Sigmoid colon (tissue), 7 donors: ENCODE data around the gene TM7SF3. TPM values are rescaled to one million over a fixed set of nuclear protein-coding genes. Genes with fewer than 3 reads are reported as not detected.

Experiments used
- DNase-seq: peaks from one replicate; pipeline ENCODE4 v3.0.0-alpha.2; 2019
- H3K27ac ChIP-seq, 4 donors: fragments of 200-600 bp; sonication (generic); one replicate each; pipeline ENCODE4 v1.5.1; 2016 to 2019; ENCODE audit warnings: mild to moderate bottlenecking in 1 of 4
- H3K27me3 ChIP-seq, 3 donors: fragments of 200-600 bp; sonication (generic); one replicate each; pipeline ENCODE4 v1.5.1; 2019; ENCODE audit warnings: mild to moderate bottlenecking in 1 of 3
- H3K36me3 ChIP-seq, 4 donors: fragments of 200-600 bp; sonication (generic); one replicate each; pipeline ENCODE4 v1.5.1; 2016 to 2019
- H3K4me1 ChIP-seq, 4 donors: fragments of 200-600 bp; sonication (generic); one replicate each; pipeline ENCODE4 v1.5.1; 2017 to 2019
- H3K4me3 ChIP-seq, 4 donors: fragments of 200-600 bp; sonication (generic); one replicate each; pipeline ENCODE4 v1.5.1; 2017 to 2019; ENCODE audit warnings: mild to moderate bottlenecking in 2 of 4, moderate library complexity in 1 of 4
- H3K9me3 ChIP-seq, 4 donors: fragments of 200-600 bp in 3 of 4; sonication (generic) in 3 of 4; one replicate each; pipeline versions ENCODE4 v1.5.1 to v1.6.1; 2013 to 2019
- EP300 ChIP-seq, 4 donors: sonication (generic); formaldehyde crosslinking; IDR thresholded peaks; one replicate each; pipeline ENCODE4 v1.6.1; 2017; ENCODE audit warnings: antibody characterized with exemption in 4 of 4
- POLR2A ChIP-seq, 2 donors: fragments of 450-650 bp; IDR thresholded peaks; one replicate each; pipeline ENCODE4 v1.6.1; 2016; ENCODE audit warnings: antibody characterized with exemption in 2 of 2, mild to moderate bottlenecking in 2 of 2, moderate library complexity in 2 of 2
- POLR2AphosphoS5 ChIP-seq, 4 donors: sonication (generic); formaldehyde crosslinking; IDR thresholded peaks; one replicate each; pipeline ENCODE4 v1.6.1; 2017; ENCODE audit warnings: antibody characterized with exemption in 4 of 4
- WGBS, 2 donors: extraction: QIAGEN DNeasy Blood & Tissue Kit; methylation state at CpG; one replicate each; pipeline ENCODE4 v1.1.7; 2013; 5-methylcytosine and 5-hydroxymethylcytosine counted together
- intact Hi-C: fragments of 100-400 bp; cut with DNase I; formaldehyde crosslinking; loops from one replicate; pipeline ENCODE4 v1.15.1; 2023
- polyA plus RNA-seq, 3 donors: library from polyadenylated mRNA; stranded (reverse); fragments of 200-250 nt; gene quantifications; one replicate each; pipeline ENCODE4 v1.2.3, GENCODE V29; 2013
- total RNA-seq, 4 donors: library from RNA; depleted of rRNA; stranded (reverse); fragments of >200 nt; gene quantifications; one replicate each; pipeline ENCODE4 v1.1.0, GENCODE V29; 2016
- TF ChIP-seq, protein P1 (sequence below), 4 experiments: fragments of 450-650 bp in 3 of 4; fragments of 200-600 bp in 1 of 4; IDR thresholded peaks; one replicate each; pipeline ENCODE4 v1.5.1; 2016 to 2019; ENCODE audit warnings: antibody characterized with exemption in 4 of 4, mild to moderate bottlenecking in 3 of 4, moderate library complexity in 2 of 4
- donor health status: healthy with polysubstance abuse.
- donor health status: Bipolar disorder and iron deficiency.
- donor health status: healthy.

Gene TM7SF3
- total and polyA plus RNA-seq, 7 donors, result 9.2 to 56.9 (median 38.4) TPM

DNA sequence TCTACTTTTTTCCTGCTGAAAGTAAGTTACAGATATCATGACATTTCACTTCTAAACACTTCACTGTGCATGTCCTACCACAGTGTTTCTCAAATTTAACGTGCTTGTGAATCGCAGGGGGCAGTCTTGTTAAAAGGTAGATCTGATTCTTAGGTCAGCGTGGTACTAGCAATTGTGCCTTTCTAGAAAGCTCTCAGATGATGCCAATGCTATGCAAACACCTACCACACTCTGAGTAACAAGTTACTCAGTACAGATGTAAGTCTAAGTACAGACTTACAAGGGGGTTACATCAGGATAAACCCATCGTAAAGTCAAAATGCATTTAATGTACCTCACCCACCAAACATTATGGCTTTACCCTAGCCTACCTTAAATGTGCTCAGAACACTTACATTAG, 22.4 kb downstream of the TM7SF3 start:
- TF ChIP-seq, protein P1, sequence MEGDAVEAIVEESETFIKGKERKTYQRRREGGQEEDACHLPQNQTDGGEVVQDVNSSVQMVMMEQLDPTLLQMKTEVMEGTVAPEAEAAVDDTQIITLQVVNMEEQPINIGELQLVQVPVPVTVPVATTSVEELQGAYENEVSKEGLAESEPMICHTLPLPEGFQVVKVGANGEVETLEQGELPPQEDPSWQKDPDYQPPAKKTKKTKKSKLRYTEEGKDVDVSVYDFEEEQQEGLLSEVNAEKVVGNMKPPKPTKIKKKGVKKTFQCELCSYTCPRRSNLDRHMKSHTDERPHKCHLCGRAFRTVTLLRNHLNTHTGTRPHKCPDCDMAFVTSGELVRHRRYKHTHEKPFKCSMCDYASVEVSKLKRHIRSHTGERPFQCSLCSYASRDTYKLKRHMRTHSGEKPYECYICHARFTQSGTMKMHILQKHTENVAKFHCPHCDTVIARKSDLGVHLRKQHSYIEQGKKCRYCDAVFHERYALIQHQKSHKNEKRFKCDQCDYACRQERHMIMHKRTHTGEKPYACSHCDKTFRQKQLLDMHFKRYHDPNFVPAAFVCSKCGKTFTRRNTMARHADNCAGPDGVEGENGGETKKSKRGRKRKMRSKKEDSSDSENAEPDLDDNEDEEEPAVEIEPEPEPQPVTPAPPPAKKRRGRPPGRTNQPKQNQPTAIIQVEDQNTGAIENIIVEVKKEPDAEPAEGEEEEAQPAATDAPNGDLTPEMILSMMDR (IDR thresholded peaks at IDR 0.05), result no peak
- TF ChIP-seq POLR2A (IDR thresholded peaks at IDR 0.05) (no peak), EP300 (IDR thresholded peaks at IDR 0.05) (no peak), POLR2AphosphoS5 (IDR thresholded peaks at IDR 0.05) (no peak)
- intact Hi-C loops, result no loop called here
- Histone ChIP-seq H3K36me3 (peaks cover 11 to 51% (median 15%) of the 10 kb centered on the region in 4 donors), H3K4me1 (peaks cover 0 to 5% (median 0%) of the 10 kb centered on the region in 4 donors), H3K27ac (no peak overlapping the region), H3K9me3 (no peaks in the 10 kb centered on the region), H3K27me3 (no peaks in the 10 kb centered on the region), H3K4me3 (no peak overlapping the region)
- 94 to 96% methylated on average over 4 of the region's 4 CpGs for WGBS, 2 donors
- DNase-seq, result no peak

DNA sequence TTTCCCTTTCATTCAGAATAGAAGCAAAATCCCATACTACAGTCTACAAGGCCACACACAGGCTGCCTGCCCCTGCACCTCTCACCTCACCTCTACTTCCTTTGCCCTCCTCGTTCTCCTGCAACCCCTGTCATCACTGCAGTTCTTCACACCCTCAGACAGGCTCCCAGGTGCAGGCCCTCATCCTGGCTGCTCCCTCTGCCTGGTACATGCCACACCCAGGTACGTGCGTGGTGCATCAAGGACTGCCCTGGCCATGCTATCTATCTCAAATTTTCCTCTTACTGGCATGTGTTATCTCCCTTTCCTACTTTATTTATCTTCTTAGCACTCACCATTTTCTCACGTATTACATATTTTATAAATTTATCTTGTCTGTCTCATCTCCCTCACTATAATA, 24.3 kb downstream of the TM7SF3 start:
- no peak for DNase-seq
- WGBS, 2 donors, result 73 to 79% methylated on average over 4 of the region's 4 CpGs
- Histone ChIP-seq H3K27me3 (no peaks in the 10 kb centered on the region), H3K4me1 (peaks cover 0 to 5% (median 0%) of the 10 kb centered on the region in 4 donors), H3K36me3 (peaks cover 6 to 31% (median 9%) of the 10 kb centered on the region in 4 donors), H3K27ac (no peak overlapping the region), H3K4me3 (no peak overlapping the region), H3K9me3 (no peaks in the 10 kb centered on the region)
- intact Hi-C loops, result no loop called here
- TF ChIP-seq, protein P1 (IDR thresholded peaks at IDR 0.05), result no peak
- TF ChIP-seq POLR2AphosphoS5 (IDR thresholded peaks at IDR 0.05) (no peak), POLR2A (IDR thresholded peaks at IDR 0.05) (no peak), EP300 (IDR thresholded peaks at IDR 0.05) (no peak)

- Histone ChIP-seq H3K9me3 (no peaks in the 10 kb centered on the region), H3K27ac (no peak overlapping the region), H3K27me3 (no peaks in the 10 kb centered on the region), H3K4me3 (no peak overlapping the region), H3K36me3 (peaks cover 0 to 22% (median 3%) of the 10 kb centered on the region in 4 donors), H3K4me1 (peaks cover 0 to 5% (median 0%) of the 10 kb centered on the region in 4 donors)
- no peak for DNase-seq
- no peak for TF ChIP-seq POLR2A (IDR thresholded peaks at IDR 0.05)
- no peak for TF ChIP-seq POLR2AphosphoS5 (IDR thresholded peaks at IDR 0.05)
- TF ChIP-seq EP300 (IDR thresholded peaks at IDR 0.05), result no peak
- TF ChIP-seq, protein P1 (IDR thresholded peaks at IDR 0.05), result no peak
- 86 to 91% methylated on average over 4 of the region's 4 CpGs for WGBS, 2 donors
- intact Hi-C loops, result no loop called here
Observed at GRCh38 chr12:26988703-26989102, 25.5 kb downstream of the TM7SF3 start.

DNA sequence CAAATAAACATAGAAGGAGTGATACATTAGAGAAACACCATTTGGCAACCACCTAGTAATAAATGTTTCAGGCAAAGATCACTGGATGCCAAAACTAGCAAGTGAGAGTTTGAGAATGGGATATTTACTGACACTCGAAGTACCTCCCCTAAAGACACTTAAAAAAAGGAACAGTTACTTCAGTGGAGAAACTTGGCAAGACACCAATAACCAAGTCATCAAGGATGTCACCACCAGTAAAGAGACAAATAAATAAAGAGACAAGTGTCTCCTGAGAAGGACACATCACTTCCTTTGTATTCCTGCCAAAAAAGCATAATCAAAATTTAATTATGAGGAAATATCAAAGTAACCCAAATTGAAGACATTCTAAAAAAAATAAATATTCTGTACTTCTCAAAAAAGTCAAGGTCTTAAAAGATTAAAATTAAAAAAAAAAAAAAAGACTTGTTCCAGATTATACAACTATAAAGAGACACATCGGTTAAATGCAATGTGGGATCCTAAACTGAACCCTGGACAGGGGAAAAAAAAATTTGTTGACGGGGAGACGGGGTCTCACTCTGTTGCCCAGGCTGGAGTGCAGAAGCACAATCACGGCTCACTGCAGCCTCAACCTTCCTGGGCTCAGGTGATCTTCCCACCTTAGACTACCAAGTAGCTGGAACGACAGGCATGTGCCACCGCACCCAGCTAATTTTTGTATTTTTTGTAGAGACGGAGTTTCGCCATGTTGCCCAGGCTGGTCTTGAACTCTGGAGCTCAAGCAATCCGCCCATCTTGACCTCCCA, 26.4 kb downstream of the TM7SF3 start:
- TF ChIP-seq POLR2A (IDR thresholded peaks at IDR 0.05) (no peak), POLR2AphosphoS5 (IDR thresholded peaks at IDR 0.05) (no peak), EP300 (IDR thresholded peaks at IDR 0.05) (no peak)
- TF ChIP-seq, protein P1 (IDR thresholded peaks at IDR 0.05), result no peak
- Histone ChIP-seq H3K27ac (no peak overlapping the region), H3K27me3 (no peaks in the 10 kb centered on the region), H3K9me3 (no peaks in the 10 kb centered on the region), H3K36me3 (peaks cover 0 to 28% (median 3%) of the 10 kb centered on the region in 4 donors), H3K4me3 (no peak overlapping the region), H3K4me1 (peaks cover 0 to 5% (median 0%) of the 10 kb centered on the region in 4 donors)
- DNase-seq, result no peak
- intact Hi-C loops, result no loop called here
- WGBS, 2 donors, result 90% methylated on average over 10 of the region's 10 CpGs
